ENCODE data around the gene GFAP.

Gene GFAP

GRCh38 chr17:44931376-44931775 is 16.1 kb upstream of the GFAP start:
- H3K4me3 ChIP-seq (ENCODE audit: low read depth, low read length), result no peak overlapping the region
- in situ Hi-C loops (cut with HindIII; ENCODE audit: low sequenced_read_pairs), result no loop called here
- no peak for TF ChIP-seq CTCF (IDR thresholded peaks at IDR 0.05; ENCODE audit: low read depth, low read length)
- no peak for DNase-seq (ENCODE audit: low read depth, low spot score)

DNA sequence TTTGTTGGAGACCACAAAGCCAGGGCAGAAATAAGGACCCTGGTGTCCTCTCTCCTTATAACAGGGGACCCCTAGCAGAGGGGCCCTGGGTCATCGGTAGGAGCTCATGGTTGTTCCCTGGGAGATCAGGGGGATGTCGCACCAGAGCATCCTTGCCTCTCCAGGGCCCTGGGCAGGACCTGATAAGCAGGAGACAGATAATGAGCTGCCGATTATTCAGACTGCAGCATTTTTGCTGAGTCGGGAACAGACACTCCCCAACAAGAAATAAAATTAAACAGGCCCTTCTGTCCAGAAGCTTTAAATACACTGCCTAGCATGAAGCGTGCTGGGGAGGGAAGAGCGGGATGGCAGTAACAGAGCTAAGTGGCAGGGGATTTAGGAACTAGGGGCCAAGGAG is 15.4 kb upstream of the GFAP start:
- TF ChIP-seq CTCF (IDR thresholded peaks at IDR 0.05; ENCODE audit: low read depth, low read length), result no peak
- no peak for DNase-seq (ENCODE audit: low read depth, low spot score)
- in situ Hi-C loops (cut with HindIII; ENCODE audit: low sequenced_read_pairs), result no loop called here
- no peak overlapping the region for H3K4me3 ChIP-seq (ENCODE audit: low read depth, low read length)

DNA sequence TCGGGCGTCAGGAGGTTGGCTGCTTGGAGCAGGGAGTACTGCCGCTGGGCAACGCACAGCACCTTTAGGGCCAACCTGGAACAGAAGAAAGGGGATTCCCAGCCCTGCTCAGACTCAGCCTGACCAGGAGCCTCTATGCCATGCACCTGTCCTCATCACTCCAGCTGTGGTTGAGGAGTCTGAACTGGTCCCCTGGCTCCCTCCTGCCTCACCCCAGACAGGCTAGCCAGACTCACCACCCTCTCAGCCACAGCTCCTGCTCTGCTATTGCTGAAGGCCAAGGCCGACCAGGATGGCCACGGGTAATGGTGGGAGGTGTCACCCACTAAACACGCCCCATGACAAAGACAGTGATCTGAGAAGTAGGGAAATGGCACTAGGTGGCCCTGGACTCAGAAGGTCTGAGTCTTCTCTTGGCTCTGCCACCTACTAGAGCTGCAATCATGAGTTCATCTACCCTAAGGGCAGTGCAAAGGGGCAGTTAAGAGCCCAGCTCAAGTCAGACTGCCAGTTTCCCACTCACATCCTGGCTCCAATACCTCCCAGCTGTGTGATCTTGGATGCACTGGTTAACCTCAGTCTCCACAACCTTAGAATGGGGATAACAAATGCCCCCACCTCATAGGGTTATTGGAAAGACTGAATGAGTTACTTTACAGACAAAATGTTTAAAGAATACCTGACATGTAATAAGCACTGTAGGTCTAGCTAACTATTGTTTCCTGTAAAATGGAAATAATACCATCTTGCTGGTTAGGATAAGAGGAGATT is 13.8 kb upstream of the GFAP start:
- no peak for DNase-seq (ENCODE audit: low read depth, low spot score)
- TF ChIP-seq CTCF (IDR thresholded peaks at IDR 0.05; ENCODE audit: low read depth, low read length), result no peak
- no peak overlapping the region for H3K4me3 ChIP-seq (ENCODE audit: low read depth, low read length)
- in situ Hi-C loops (cut with HindIII; ENCODE audit: low sequenced_read_pairs), result no loop called here

DNA sequence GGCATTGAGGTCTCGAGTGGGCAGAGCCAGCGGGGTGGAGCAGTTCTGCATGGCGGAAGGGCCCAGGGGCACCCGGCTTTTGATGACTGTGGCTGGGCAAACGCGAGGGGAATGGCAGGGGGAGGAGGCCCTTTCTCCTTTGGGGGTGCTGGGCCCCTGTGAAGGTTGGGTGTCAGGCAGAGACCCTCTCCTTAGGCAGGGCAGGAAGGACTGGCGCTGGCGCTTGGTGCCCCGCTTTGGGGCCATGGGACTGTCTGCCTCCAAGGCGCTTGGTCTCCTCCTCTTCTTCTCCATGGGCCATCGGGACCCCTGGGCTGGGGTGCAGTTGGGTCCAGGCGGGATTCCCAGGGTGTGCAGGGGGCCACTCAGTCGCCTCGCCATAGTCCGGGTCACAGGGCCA is 12.8 kb upstream of the GFAP start:
- no peak overlapping the region for H3K4me3 ChIP-seq (ENCODE audit: low read depth, low read length)
- in situ Hi-C loops (cut with HindIII; ENCODE audit: low sequenced_read_pairs), result no loop called here

GRCh38 chr17:44927696-44928095 is 12.4 kb upstream of the GFAP start:
- no peak overlapping the region for H3K4me3 ChIP-seq (ENCODE audit: low read depth, low read length)
- in situ Hi-C loops (cut with HindIII; ENCODE audit: low sequenced_read_pairs), result no loop called here
- TF ChIP-seq CTCF (IDR thresholded peaks at IDR 0.05; ENCODE audit: low read depth, low read length), result no peak
- DNase-seq (ENCODE audit: low read depth, low spot score), result no peak

More for the DNA sequence above, 12.8 kb upstream of the GFAP start:
- DNase-seq (ENCODE audit: low read depth, low spot score), result no peak
- TF ChIP-seq CTCF (IDR thresholded peaks at IDR 0.05; ENCODE audit: low read depth, low read length), result no peak

GRCh38 chr17:44926821-44927525 is 11.7 kb upstream of the GFAP start:
- no peak for TF ChIP-seq CTCF (IDR thresholded peaks at IDR 0.05; ENCODE audit: low read depth, low read length)
- H3K4me3 ChIP-seq (ENCODE audit: low read depth, low read length), result no peak overlapping the region
- in situ Hi-C loops (cut with HindIII; ENCODE audit: low sequenced_read_pairs), result no loop called here
- no peak for DNase-seq (ENCODE audit: low read depth, low spot score)

Data from astrocyte of the spinal cord (primary cell).